GM19035 (cell line): Measurements from ENCODE around the gene PIP5K1B.

ENCODE experiments used
- ATAC-seq: cut with Tn5 transposase; IDR thresholded peaks from one replicate; pipeline ENCODE4 v1.9.1; 2021; ENCODE audit not compliant: unreplicated experiment

PIP5K1B gene

DNA sequence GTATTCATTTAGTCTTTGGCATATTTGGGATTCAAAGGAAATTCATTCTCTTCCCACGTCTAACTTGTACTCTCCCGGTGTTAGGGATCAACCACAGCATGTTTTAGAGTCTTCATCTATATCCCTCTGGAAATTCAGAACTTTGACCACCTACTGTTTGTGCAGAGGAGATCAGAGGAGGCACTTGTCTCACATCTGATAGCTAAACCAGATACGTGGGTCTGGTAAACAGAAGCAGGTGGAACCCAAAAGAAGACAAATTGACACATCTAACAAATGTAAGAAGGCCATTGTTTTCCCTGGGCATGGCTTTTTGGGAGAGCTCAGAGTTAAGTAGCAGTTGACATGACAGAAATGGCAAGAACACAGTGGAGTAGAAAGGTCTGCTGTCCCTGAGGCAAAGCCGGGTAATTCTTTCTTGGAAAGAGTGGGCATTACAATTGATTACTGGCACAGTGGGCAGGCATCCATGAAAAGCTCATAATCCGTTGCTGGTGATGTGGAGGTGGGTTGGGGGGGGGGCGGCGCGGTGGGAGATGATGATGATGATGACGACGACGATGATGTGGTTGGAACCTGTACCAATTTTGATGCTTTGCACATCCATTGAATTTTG, 27.5 kb downstream of the PIP5K1B start:
- no peak for ATAC-seq

GRCh38 chr9:68733021-68733405, 28.0 kb downstream of the PIP5K1B start:
- no peak for ATAC-seq

GRCh38 chr9:68738358-68738757, 33.3 kb downstream of the PIP5K1B start:
- no peak for ATAC-seq

GRCh38 chr9:68739621-68740174, 34.7 kb downstream of the PIP5K1B start:
- ATAC-seq, result no peak

GRCh38 chr9:68740561-68740960, 35.5 kb downstream of the PIP5K1B start:
- ATAC-seq, result no peak

DNA sequence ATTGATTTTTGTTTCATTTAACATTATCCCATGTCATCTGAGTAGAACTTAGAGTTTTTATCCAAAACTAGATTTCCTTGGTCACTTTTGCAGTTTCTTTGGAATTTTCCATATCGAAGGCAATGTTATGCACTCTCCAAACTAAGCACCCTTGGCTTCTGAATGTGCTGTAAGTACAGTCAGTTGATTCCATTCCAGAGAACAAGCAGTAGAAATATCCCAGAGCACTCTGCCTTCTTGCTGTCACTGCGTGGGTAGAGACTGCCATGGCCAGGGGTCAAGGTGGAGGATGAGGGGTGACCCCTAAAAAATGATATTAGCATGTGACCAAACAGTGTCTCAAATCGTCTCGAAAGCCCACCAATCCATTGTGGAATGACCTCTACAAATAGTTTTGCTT, 36.2 kb downstream of the PIP5K1B start:
- no peak for ATAC-seq

DNA sequence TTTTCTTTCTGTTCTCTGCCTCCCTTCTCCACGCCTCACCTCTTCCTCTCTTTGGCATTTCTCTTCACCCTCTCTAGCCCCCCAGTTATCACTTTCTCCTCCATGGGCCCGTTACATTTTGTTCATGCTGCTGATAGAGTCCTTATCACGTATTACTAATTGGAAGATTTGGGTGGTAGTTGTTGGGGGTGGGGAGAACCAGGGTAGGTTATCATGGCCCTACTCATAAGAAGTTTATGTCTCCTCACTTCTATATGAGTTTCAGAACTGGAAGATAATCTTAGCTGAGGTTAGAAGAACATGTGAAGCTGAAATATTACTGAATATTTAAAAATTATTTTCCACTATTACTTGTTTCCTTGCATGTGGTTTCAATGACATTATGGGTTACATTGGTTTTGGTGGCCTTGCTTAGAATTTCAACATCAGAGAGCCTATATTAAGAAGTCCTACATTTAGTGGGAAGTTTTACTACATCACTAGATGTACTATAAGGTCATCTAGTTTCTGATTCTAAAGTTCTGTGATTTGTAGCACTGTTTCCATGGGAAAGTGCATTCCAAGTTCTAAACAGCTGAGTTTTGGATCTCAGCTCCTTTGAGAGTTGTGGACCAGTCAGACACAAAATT, 36.8 kb downstream of the PIP5K1B start:
- ATAC-seq, result no peak

GRCh38 chr9:68742333-68742730, 37.3 kb downstream of the PIP5K1B start:
- no peak for ATAC-seq

DNA sequence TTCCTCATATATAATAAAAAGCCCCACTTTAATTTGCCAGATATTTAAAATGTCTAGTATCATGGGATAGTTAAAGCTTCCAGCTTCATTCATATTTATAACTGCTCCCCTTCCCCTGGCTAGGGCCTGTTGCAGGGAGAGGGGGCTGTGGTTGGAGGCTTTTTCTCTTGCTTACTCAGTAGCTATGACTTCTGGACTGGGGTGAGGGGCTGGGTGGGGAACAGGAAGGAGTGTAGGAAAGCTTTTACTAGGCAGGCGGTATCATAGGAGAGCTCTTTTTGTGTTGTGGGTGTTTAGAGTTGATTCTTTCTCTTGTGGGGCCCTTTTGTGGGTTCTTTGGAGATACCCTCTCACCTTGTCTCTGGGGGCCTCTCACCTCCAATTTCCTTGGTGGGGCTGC, 39.4 kb downstream of the PIP5K1B start:
- no peak for ATAC-seq

- no peak for ATAC-seq
Measured at GRCh38 chr9:68746525-68746924, 41.5 kb downstream of the PIP5K1B start.

DNA sequence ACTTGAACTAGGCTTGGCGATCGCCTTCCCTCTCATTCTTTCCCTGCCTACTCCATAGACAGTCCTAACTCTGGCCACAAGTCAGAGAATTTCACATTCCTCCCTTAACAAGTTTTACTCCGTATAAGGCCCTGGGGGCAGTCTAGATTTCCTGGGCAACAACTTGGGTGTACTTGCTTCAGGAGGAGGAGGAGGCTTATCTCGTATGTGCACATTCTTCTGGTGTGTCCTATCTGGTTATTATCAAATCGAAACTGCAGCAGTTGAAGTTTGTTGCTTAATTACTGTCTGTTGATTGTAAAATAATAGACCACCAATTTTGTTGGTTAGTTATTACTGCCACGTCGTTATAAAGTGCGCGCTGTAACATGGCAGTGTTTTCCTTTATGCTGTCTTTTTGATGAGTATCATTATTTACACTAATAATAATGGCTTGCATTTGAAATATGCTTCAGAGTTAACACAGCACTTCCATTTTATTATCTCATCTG, 42.0 kb downstream of the PIP5K1B start:
- no peak for ATAC-seq

GRCh38 chr9:68749135-68749534, 44.1 kb downstream of the PIP5K1B start:
- no peak for ATAC-seq

DNA sequence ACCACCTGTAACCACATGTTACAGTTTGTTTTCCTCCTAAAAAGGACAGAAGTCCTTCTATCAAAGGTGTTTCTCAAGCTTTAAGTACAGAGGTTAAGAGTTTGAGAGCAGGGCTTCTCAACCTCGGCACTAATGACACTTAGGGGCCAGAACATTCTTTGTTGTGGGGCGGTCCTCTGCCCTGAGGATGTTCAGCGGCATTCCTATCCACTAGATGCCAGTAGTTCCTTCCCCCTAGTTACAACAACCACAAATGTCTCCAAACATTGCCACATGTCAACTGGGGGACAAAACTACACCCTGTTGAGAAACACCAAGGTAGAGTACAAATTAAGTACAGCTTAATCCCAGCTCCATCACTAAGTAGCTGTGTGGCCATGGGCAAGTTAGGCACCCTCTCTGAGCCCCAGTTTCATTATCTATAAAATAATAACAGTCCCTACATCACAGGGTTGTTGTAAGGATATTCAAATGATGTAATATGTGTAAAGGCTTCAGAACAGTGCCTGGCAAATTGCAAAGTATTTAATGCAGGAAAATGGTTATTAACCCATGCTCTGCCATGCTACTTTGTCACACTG, 44.6 kb downstream of the PIP5K1B start:
- no peak for ATAC-seq

DNA sequence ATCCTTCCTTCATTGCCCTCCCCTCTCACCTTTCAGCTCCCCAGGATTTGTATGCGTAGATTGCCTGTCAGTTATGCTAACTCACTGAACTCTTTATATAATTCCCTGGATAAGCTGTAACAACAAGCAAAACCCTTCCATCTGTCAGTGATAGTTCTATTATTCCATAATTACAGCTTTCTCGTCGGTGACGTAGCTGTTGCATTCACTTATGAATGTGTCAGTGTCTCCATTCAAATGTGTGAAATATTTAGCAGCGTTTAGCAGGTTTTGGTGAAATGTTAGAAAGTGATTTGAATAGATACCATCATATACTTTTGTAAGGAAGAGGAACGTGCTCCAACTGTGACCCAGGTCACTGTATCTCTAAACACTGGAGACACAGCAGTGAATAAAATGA, 45.2 kb downstream of the PIP5K1B start:
- no peak for ATAC-seq

DNA sequence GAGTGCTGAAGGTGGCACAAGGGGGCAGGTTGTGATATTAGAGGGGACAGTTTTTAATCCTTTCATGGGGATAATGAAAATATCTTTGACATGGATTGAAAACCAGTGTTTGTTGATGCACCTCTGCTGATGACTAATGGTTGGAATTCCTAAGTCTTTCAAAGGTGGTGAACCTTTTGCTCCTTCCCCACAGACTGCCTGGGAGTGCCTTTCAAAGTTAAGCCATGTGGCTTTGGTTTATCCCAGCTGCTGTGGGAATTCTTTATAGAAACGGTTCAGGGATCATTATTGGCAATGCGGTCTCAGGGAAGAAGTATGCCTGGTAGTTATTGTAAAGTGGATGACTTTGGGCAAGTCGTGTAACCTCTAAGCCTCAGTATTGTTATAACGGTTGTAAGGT, 45.7 kb downstream of the PIP5K1B start:
- no peak for ATAC-seq

GRCh38 chr9:68751556-68751955, 46.5 kb downstream of the PIP5K1B start:
- ATAC-seq, result no peak

GRCh38 chr9:68755051-68755450, 50.0 kb downstream of the PIP5K1B start:
- no peak for ATAC-seq

GRCh38 chr9:68755752-68756151, 50.7 kb downstream of the PIP5K1B start:
- no peak for ATAC-seq

- ATAC-seq, result no peak
Measured at GRCh38 chr9:68759981-68760673, 55.1 kb downstream of the PIP5K1B start.

DNA sequence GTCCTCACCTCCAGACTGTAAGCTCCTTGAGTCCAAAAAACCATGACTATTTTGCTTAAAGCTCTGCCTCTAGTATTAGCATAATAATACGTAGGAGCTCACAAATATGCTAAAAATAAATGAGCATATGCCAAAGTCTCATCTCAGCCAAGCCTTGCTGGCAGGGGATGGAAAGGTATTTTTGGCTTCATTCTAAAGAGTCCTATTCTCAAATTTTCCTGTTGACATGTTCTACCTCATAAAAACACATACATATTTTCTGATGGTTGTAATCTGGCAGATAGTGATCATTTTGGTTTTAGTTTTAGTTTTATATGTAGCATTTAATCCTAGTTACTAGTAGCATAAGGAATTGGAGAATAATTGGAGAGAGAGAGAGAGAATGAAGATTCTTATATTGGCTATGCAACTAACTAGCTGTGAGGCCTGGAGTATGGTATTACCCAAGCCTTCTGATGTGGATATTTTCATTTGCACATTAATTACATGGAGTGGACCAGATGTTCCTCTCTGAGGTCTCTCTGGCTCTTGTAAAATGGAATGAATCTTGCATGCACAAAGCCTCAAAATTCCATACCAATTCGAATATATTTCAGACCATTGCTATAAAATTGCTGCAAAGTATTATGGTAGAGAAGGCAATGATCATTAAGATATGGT, 55.8 kb downstream of the PIP5K1B start:
- ATAC-seq, result no peak

GRCh38 chr9:68762570-68762969, 57.5 kb downstream of the PIP5K1B start:
- ATAC-seq, result no peak
